GM23338 (cell line): Measurements from ENCODE around the gene ZAP70. TPM values are rescaled to one million over a fixed set of nuclear protein-coding genes. Genes with fewer than 3 reads are reported as not detected.
A peak's percentile ranks its signal among the peaks of the same experiment; 100 is the strongest.

Experiments
- ATAC-seq: fragments of 200-7000 bp; cut with Tn5 transposase; 3 replicates; pipeline ENCODE4 v1.9.1; 2020
- DNase-seq: peaks from one replicate; pipeline ENCODE4 v3.0.0-alpha.2; 2015; ENCODE audit warnings: low spot score
- H2AFZ ChIP-seq: fragments of 200-600 bp; sonication (generic); 2 replicates; pipeline ENCODE4 v1.8.0; 2016; ENCODE audit warnings: antibody characterized with exemption, mild to moderate bottlenecking, moderate library complexity
- H3F3A ChIP-seq: fragments of 200-600 bp; sonication (generic); replicated peaks from 2 replicates; pipeline ENCODE4 v1.8.0; 2017; ENCODE audit warnings: antibody characterized with exemption, mixed run types, low read depth
- H3K27ac ChIP-seq: fragments of 200-600 bp; sonication (generic); 2 replicates; pipeline ENCODE4 v1.6.1; 2016; ENCODE audit warnings: low read depth
- H3K27me3 ChIP-seq: fragments of 200-600 bp; sonication (generic); 2 replicates; pipeline ENCODE4 v1.8.0; 2016; ENCODE audit warnings: mild to moderate bottlenecking, mixed run types, moderate library complexity; ENCODE audit not compliant: insufficient read depth
- H3K36me3 ChIP-seq: fragments of 200-600 bp; sonication (generic); 2 replicates; pipeline ENCODE4 v1.8.0; 2016; ENCODE audit warnings: mild to moderate bottlenecking; ENCODE audit not compliant: insufficient read depth
- H3K4me1 ChIP-seq: fragments of 200-600 bp; sonication (generic); 2 replicates; pipeline ENCODE4 v1.8.0; 2016; ENCODE audit warnings: mild to moderate bottlenecking, moderate library complexity; ENCODE audit not compliant: insufficient read depth
- H3K4me2 ChIP-seq: fragments of 200-600 bp; sonication (generic); 2 replicates; pipeline ENCODE4 v1.7.1; 2017; ENCODE audit warnings: mixed run types
- H3K4me3 ChIP-seq: fragments of 200-600 bp; sonication (generic); 2 replicates; pipeline ENCODE4 v1.6.1; 2016; ENCODE audit warnings: mixed run types
- H3K79me2 ChIP-seq: fragments of 200-600 bp; sonication (generic); replicated peaks from 2 replicates; pipeline ENCODE4 v1.8.0; 2017; ENCODE audit warnings: mild to moderate bottlenecking; ENCODE audit not compliant: insufficient read depth
- H3K9me2 ChIP-seq: fragments of 200-600 bp; sonication (generic); 2 replicates; pipeline ENCODE4 v1.8.0; 2017; ENCODE audit not compliant: insufficient read depth
- H4K20me1 ChIP-seq: fragments of 200-600 bp; sonication (generic); replicated peaks from 2 replicates; pipeline ENCODE4 v1.8.0; 2017; ENCODE audit warnings: mild to moderate bottlenecking; ENCODE audit not compliant: insufficient read depth
- H3K27ac Mint-ChIP-seq: 2 replicates; pipeline ENCODE4 v1.8.0; 2020; ENCODE audit warnings: inconsistent platforms, mild to moderate bottlenecking, moderate library complexity, mixed read lengths
- H3K27me3 Mint-ChIP-seq: 3 replicates; pipeline ENCODE4 v1.8.0; 2022; ENCODE audit warnings: low read depth, mild to moderate bottlenecking, moderate library complexity, mixed read lengths, inconsistent platforms; ENCODE audit not compliant: insufficient read depth, poor library complexity
- H3K36me3 Mint-ChIP-seq: 3 replicates; pipeline ENCODE4 v1.8.0; 2021; ENCODE audit warnings: low read depth, mild to moderate bottlenecking, inconsistent platforms, moderate library complexity, mixed read lengths
- H3K4me1 Mint-ChIP-seq: 3 replicates; pipeline ENCODE4 v1.8.0; 2020; ENCODE audit warnings: mild to moderate bottlenecking, inconsistent platforms, mixed read lengths
- H3K4me3 Mint-ChIP-seq: 3 replicates; pipeline ENCODE4 v1.8.0; 2021; ENCODE audit warnings: moderate library complexity, mild to moderate bottlenecking, inconsistent platforms, mixed read lengths
- H3K9me3 Mint-ChIP-seq: 3 replicates; pipeline ENCODE4 v1.8.0; 2020; ENCODE audit warnings: moderate library complexity, mild to moderate bottlenecking, inconsistent platforms, mixed read lengths
- CREB1 ChIP-seq: fragments of 250-450 bp; sonication (Bioruptor Pico); IDR thresholded peaks from 2 replicates; pipeline ENCODE4 v1.5.0; 2020; ENCODE audit warnings: low read depth, mild to moderate bottlenecking, moderate library complexity
- CTCF ChIP-seq, 2 experiments: fragments of 200-600 bp in 1 of 2; sonication (generic) in 1 of 2; conservative IDR thresholded peaks; 2 replicates each; pipeline versions ENCODE4 v1.5.1 to v1.6.1; 2016 to 2017; ENCODE audit warnings: antibody characterized with exemption in 2 of 2, low read depth in 2 of 2, mild to moderate bottlenecking in 2 of 2, moderate library complexity in 1 of 2
- EZH2 ChIP-seq: fragments of 200-600 bp; sonication (generic); IDR thresholded peaks from one replicate; pipeline ENCODE4 v1.8.0; 2017; ENCODE audit warnings: antibody characterized with exemption, mild to moderate bottlenecking, low read depth; ENCODE audit not compliant: unreplicated experiment
- EZH2phosphoT487 ChIP-seq: fragments of 200-600 bp; sonication (generic); IDR thresholded peaks from one replicate; pipeline ENCODE4 v1.8.1; 2018; ENCODE audit warnings: antibody characterized with exemption; ENCODE audit not compliant: unreplicated experiment
- NANOG ChIP-seq: IDR thresholded peaks from 2 replicates; pipeline ENCODE4 v1.6.1; 2016; ENCODE audit warnings: antibody characterized with exemption, borderline replicate concordance
- POLR2AphosphoS5 ChIP-seq: IDR thresholded peaks from 2 replicates; pipeline ENCODE4 v1.6.1; 2016; ENCODE audit warnings: antibody characterized with exemption, low read depth
- STAT1 ChIP-seq: IDR thresholded peaks from one replicate; pipeline ENCODE4 v1.6.1; 2016; ENCODE audit warnings: antibody characterized with exemption; ENCODE audit not compliant: unreplicated experiment
- ZNF114 ChIP-seq: fragments of 250-450 bp; sonication (Bioruptor Pico); IDR thresholded peaks from 2 replicates; pipeline ENCODE4 v1.5.0; 2020; ENCODE audit warnings: mild to moderate bottlenecking, moderate library complexity
- polyA plus RNA-seq: library from polyadenylated mRNA; unstranded; fragments of >200 nt; fragmentation: Nextera tagmentation; extraction: Ambion mirVana; gene quantifications from 2 replicates; pipeline ENCODE4 v1.2.1, GENCODE V29; 2016
- total RNA-seq: library from RNA; depleted of rRNA; stranded (reverse); fragments of >200 nt; shearing (Covaris generic); gene quantifications from 2 replicates; pipeline ENCODE4 v1.2.3, GENCODE V29; 2014
- TF ChIP-seq, protein P1 (sequence below): IDR thresholded peaks from 2 replicates; pipeline ENCODE4 v1.6.1; 2016; ENCODE audit warnings: antibody characterized with exemption
- TF ChIP-seq, protein P2 (sequence below): fragments of 250-450 bp; sonication (Bioruptor Pico); IDR thresholded peaks from 2 replicates; pipeline ENCODE4 v1.5.0; 2020; ENCODE audit warnings: mild to moderate bottlenecking, moderate library complexity

Gene ZAP70
- total and polyA plus RNA-seq, 2 experiments from 2014 or later: 0.42 TPM; not detected in 1

- H3F3A ChIP-seq: peaks cover 3% of the 10 kb centered on the region; the same call in 1 of the 2 replicates
- H3K4me1 ChIP-seq: peaks cover 18% of the 10 kb centered on the region
- Mint-ChIP-seq H3K4me3 (peak overlapping the region; percentile 86), H3K27me3 (peaks cover 11% of the 10 kb centered on the region), H3K9me3 (no peaks in the 10 kb centered on the region), H3K4me1 (peaks cover 19% of the 10 kb centered on the region), H3K36me3 (no peaks in the 10 kb centered on the region; the same call in 2 of the 3 replicates), H3K27ac (peak overlapping the region; percentile 97)
- peaks cover 10% of the 10 kb centered on the region; the same call in 1 of the 2 replicates for H4K20me1 ChIP-seq
- peak overlapping the region; percentile 97 for H3K27ac ChIP-seq
- DNase-seq (peak; percentile 69), ATAC-seq (peak; percentile 3; the same call in 1 of the 3 replicates)
- no peaks in the 10 kb centered on the region for H3K36me3 ChIP-seq
- peak overlapping the region; percentile 75 for H3K4me2 ChIP-seq
- H3K27me3 ChIP-seq: no peaks in the 10 kb centered on the region
- peaks cover 22% of the 10 kb centered on the region for H3K79me2 ChIP-seq
- peak overlapping the region; percentile 64 for H3K4me3 ChIP-seq
- no peak for TF ChIP-seq CTCF (conservative IDR thresholded peaks at IDR 0.05; ENCODE audit: low read depth in 2 of 2)
- no peak for TF ChIP-seq POLR2AphosphoS5
- no peak for TF ChIP-seq STAT1
- TF ChIP-seq NANOG: no peak
- TF ChIP-seq EZH2phosphoT487: no peak
- TF ChIP-seq ZNF114 (CRISPR knock-in tag): no peak
- H3K9me2 ChIP-seq: no peaks in the 10 kb centered on the region
- H2AFZ ChIP-seq: peak overlapping the region; percentile 28
Measured at GRCh38 chr2:97664636-97664970, 48.8 kb upstream of the ZAP70 start.

- ATAC-seq: no peak
- H2AFZ ChIP-seq: no peak within 1 kb of the TSS
- no peaks in the 10 kb centered on the region for H3K27me3 ChIP-seq
- H3F3A ChIP-seq: no peaks in the 10 kb centered on the region
- no peaks in the 10 kb centered on the region for H3K9me3 Mint-ChIP-seq
- H4K20me1 ChIP-seq: no peaks in the 10 kb centered on the region
- no peaks in the 10 kb centered on the region for H3K9me2 ChIP-seq
- H3K79me2 ChIP-seq: no peaks in the 10 kb centered on the region
- H3K27me3 Mint-ChIP-seq: peaks cover 9% of the 10 kb centered on the region
- no peak for DNase-seq
- H3K4me1 Mint-ChIP-seq: no peaks in the 10 kb centered on the region
- H3K4me1 ChIP-seq: peaks cover 7% of the 10 kb centered on the region; the same call in 1 of the 2 replicates
- H3K27ac ChIP-seq: no peak within 1 kb of the TSS
- H3K36me3 Mint-ChIP-seq: no peaks in the 10 kb centered on the region; the same call in 2 of the 3 replicates
- no peak for TF ChIP-seq ZNF114 (CRISPR knock-in tag)
- TF ChIP-seq CREB1 (CRISPR knock-in tag): no peak
- no peak for TF ChIP-seq EZH2
- no peak for TF ChIP-seq EZH2phosphoT487
- TF ChIP-seq, protein P1, sequence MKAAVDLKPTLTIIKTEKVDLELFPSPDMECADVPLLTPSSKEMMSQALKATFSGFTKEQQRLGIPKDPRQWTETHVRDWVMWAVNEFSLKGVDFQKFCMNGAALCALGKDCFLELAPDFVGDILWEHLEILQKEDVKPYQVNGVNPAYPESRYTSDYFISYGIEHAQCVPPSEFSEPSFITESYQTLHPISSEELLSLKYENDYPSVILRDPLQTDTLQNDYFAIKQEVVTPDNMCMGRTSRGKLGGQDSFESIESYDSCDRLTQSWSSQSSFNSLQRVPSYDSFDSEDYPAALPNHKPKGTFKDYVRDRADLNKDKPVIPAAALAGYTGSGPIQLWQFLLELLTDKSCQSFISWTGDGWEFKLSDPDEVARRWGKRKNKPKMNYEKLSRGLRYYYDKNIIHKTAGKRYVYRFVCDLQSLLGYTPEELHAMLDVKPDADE: no peak
- TF ChIP-seq STAT1: no peak
- TF ChIP-seq, protein P2, sequence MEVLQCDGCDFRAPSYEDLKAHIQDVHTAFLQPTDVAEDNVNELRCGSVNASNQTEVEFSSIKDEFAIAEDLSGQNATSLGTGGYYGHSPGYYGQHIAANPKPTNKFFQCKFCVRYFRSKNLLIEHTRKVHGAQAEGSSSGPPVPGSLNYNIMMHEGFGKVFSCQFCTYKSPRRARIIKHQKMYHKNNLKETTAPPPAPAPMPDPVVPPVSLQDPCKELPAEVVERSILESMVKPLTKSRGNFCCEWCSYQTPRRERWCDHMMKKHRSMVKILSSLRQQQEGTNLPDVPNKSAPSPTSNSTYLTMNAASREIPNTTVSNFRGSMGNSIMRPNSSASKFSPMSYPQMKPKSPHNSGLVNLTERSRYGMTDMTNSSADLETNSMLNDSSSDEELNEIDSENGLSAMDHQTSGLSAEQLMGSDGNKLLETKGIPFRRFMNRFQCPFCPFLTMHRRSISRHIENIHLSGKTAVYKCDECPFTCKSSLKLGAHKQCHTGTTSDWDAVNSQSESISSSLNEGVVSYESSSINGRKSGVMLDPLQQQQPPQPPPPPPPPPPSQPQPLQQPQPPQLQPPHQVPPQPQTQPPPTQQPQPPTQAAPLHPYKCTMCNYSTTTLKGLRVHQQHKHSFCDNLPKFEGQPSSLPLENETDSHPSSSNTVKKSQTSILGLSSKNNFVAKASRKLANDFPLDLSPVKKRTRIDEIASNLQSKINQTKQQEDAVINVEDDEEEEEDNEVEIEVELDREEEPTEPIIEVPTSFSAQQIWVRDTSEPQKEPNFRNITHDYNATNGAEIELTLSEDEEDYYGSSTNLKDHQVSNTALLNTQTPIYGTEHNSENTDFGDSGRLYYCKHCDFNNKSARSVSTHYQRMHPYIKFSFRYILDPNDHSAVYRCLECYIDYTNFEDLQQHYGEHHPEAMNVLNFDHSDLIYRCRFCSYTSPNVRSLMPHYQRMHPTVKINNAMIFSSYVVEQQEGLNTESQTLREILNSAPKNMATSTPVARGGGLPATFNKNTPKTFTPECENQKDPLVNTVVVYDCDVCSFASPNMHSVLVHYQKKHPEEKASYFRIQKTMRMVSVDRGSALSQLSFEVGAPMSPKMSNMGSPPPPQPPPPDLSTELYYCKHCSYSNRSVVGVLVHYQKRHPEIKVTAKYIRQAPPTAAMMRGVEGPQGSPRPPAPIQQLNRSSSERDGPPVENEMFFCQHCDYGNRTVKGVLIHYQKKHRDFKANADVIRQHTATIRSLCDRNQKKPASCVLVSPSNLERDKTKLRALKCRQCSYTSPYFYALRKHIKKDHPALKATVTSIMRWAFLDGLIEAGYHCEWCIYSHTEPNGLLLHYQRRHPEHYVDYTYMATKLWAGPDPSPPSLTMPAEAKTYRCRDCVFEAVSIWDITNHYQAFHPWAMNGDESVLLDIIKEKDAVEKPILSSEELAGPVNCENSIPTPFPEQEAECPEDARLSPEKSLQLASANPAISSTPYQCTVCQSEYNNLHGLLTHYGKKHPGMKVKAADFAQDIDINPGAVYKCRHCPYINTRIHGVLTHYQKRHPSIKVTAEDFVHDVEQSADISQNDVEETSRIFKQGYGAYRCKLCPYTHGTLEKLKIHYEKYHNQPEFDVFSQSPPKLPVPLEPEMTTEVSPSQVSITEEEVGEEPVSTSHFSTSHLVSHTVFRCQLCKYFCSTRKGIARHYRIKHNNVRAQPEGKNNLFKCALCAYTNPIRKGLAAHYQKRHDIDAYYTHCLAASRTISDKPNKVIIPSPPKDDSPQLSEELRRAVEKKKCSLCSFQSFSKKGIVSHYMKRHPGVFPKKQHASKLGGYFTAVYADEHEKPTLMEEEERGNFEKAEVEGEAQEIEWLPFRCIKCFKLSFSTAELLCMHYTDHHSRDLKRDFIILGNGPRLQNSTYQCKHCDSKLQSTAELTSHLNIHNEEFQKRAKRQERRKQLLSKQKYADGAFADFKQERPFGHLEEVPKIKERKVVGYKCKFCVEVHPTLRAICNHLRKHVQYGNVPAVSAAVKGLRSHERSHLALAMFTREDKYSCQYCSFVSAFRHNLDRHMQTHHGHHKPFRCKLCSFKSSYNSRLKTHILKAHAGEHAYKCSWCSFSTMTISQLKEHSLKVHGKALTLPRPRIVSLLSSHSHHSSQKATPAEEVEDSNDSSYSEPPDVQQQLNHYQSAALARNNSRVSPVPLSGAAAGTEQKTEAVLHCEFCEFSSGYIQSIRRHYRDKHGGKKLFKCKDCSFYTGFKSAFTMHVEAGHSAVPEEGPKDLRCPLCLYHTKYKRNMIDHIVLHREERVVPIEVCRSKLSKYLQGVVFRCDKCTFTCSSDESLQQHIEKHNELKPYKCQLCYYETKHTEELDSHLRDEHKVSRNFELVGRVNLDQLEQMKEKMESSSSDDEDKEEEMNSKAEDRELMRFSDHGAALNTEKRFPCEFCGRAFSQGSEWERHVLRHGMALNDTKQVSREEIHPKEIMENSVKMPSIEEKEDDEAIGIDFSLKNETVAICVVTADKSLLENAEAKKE (CRISPR knock-in tag): no peak
- no peak within 1 kb of the TSS for H3K4me3 ChIP-seq
- no peaks in the 10 kb centered on the region for H3K36me3 ChIP-seq
- no peak within 1 kb of the TSS for H3K27ac Mint-ChIP-seq
- no peak within 1 kb of the TSS for H3K4me3 Mint-ChIP-seq
- H3K4me2 ChIP-seq: no peak within 1 kb of the TSS
Measured at GRCh38 chr2:97669448-97669847, 43.9 kb upstream of the ZAP70 start, which contains the start of gene C2orf92. Gene C2orf92, plus strand, starts transcription at chr2:97669713. Its CDS starts 76 bp downstream, at chr2:97669789.
